NOMO-1 treated with DMSO at 0.1 percent for 48 hours (cell line): ENCODE measurements around the gene TTLL6.

ENCODE experiments used
- DNase-seq: peaks from one replicate; lab custom pipeline; 2025; ENCODE audit not compliant: unreplicated experiment; lab: John Stamatoyannopoulos, UW

The TTLL6 gene

DNA sequence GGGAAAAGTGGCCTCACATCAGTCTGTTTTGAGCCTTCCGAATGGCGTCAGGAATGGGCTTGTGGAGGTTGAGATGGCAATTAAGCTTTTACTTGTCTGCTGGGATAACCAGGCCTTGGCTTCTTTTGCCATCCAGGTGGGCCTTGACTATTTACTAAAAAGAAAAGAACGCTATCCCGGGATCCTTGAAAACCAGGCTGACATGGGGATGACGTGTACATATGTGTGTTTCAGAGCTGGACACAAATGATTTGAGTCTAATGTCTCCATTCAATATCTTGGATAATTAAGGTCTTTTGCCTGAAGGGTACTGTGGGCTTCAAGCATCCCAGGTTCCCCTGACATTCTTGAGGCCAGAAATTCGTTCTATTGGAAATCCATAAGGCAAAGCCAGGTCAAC, 55.9 kb downstream of the TTLL6 start:
- DNase-seq: no peak

DNA sequence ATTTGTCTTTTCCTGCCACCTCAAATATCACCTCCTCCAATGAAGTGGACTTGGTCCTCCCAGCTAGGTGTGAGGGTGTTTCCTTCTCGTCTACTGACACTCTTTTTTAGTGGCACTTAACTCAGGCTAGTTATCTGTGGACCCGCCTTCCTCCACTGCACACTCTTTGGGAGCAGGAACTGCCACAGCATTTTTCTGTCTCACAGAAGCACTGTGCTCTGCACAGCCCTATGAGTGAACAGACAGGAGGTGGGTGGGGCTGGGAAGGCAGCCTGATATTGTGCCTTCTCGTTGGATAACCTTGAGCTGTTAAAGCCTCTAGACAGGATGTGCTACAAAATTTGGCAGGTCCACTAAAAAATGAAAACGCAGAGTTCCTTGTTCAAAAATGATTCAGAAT, 56.6 kb downstream of the TTLL6 start:
- no peak for DNase-seq

- DNase-seq: no peak
Observed at GRCh38 chr17:48759288-48759687, 57.7 kb downstream of the TTLL6 start.

GRCh38 chr17:48757524-48757961, 59.5 kb downstream of the TTLL6 start:
- no peak for DNase-seq

- peak; percentile 5 for DNase-seq
Observed at GRCh38 chr17:48756830-48757251, 60.2 kb downstream of the TTLL6 start.

GRCh38 chr17:48755356-48755755, 61.7 kb downstream of the TTLL6 start:
- DNase-seq: peak; percentile 26

DNA sequence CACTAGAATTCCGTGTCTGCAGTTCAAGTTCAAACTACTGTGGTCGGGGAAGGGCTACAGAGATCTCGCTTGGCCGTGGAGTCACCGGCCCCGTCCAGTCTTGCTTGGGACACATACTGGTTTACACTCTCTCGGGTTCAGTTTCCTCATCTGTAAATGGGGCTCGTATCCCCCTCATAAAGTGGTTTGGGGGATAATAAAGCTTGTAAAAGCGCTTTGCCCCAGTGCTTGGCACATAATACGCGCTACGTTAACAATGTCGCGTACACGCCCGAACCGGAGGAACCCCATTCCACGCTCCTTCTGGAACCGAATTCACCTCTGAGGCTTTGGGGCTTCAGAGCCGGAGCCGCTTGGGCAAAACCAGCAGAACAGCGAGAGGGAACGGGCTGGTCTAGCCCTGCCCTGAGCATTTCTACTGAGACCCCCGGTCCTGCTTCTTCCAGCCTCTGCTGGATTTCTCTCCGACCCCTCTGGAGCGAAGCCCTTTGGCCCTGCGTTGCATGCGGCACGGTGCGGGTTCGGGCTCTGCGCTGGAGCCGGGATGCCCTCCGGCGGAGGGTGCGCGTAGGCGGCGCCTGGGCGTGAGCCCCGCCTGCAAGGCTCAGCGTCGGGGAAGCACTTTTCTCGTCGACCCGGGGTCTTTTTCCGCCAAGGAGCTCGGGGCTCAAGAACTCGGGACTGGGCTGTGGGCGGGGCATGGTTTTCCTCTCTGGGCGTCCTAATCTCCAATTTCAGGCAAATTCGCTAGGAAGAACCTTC, 62.3 kb downstream of the TTLL6 start:
- no peak for DNase-seq

GRCh38 chr17:48753794-48754499, 63.1 kb downstream of the TTLL6 start:
- no peak for DNase-seq

GRCh38 chr17:48752399-48753288, 64.4 kb downstream of the TTLL6 start:
- DNase-seq: no peak

DNA sequence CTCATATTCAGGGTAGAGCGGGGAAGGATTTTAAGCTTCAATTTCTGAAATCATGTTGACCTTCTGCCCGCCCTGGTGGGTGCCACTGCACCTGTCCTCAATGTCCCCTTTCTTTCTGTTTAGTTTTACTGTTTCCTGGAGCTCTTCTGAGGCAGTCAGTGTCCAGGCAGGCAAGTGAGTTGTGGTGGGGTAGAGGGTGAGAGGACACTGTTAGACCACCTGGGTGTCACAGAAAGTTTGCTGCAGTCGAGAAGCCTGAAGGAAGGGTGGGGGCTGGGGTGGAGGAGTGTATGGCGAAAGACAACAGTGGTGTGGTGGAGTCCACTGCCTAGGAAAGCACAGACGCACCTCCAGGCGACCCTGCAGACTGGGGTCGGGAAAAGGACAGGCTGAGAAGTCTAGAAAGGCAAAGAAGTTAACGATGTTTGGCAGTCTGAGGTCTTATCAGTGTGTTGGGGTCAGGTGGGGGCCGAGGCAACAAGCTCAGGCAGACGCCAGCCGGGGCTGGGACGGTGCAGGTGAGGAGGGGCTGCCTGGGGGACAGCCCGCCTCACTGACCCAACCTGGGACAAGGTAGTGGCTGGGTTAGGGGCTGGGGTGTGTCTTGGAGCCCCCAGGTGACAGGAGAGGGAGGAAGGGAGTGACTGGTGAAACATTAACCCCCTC, 65.2 kb downstream of the TTLL6 start:
- no peak for DNase-seq

DNA sequence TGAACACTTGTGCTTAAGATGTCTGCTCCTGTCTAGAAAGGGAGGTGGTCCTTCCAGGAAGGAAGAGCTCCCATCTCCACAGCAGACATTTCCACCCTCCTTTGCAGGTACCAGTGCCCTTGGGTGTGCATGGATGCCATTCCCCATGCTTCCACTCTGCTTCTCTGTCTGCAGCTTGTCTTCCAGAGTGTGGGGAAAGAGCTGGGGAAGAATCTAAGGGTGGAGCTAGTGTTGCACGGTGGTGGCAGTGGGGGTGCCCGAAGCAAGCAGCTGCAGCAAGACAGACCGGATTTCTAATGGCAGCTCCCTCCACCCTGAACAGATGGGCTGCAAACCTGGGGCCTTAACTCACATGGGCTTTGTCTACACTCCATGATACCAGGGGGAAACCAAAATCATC, 65.9 kb downstream of the TTLL6 start:
- DNase-seq: no peak

- DNase-seq: no peak
Observed at GRCh38 chr17:48749621-48750553, 67.1 kb downstream of the TTLL6 start.

DNA sequence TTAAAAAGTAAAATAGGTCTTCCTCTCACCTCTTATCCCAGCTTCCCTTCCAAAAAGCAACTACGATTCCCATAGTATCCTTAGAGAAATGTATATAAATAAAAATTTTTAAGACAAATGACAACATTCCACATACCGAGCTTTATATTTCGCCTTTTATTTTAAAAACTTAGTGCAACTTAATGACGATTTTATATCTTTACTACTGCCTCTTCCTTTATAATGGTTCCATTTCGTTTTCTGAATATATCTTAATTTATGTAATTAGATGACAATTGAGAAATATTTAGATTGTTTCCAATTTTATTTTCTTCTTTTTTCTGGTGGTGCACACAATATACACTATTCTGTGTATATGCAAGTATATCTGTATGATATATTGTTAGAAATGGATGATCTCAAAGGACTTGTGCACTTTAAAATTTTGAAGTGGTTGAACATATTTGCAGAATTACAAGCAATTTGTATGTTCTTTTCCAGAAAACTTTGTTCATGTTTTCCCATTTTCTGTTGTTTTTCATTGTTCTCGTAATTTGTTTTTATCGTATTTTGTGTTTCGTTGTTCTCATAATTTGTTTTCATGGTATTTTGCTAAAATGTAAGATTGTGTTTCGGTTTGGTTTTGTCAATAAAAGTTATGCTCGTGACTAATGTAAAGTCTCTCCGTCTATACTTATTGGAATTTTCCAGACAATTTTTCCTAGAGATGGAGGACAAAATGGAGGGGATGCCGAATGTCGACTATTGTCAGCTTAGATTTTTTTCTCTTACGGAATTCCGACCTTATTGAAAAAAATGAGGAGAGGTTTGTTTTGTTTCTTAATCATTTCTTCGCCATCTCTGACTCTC, 68.1 kb downstream of the TTLL6 start:
- DNase-seq: no peak

- DNase-seq: no peak
Observed at GRCh38 chr17:48747445-48748363, 69.3 kb downstream of the TTLL6 start.

GRCh38 chr17:48746916-48747444, 70.0 kb downstream of the TTLL6 start:
- no peak for DNase-seq

DNA sequence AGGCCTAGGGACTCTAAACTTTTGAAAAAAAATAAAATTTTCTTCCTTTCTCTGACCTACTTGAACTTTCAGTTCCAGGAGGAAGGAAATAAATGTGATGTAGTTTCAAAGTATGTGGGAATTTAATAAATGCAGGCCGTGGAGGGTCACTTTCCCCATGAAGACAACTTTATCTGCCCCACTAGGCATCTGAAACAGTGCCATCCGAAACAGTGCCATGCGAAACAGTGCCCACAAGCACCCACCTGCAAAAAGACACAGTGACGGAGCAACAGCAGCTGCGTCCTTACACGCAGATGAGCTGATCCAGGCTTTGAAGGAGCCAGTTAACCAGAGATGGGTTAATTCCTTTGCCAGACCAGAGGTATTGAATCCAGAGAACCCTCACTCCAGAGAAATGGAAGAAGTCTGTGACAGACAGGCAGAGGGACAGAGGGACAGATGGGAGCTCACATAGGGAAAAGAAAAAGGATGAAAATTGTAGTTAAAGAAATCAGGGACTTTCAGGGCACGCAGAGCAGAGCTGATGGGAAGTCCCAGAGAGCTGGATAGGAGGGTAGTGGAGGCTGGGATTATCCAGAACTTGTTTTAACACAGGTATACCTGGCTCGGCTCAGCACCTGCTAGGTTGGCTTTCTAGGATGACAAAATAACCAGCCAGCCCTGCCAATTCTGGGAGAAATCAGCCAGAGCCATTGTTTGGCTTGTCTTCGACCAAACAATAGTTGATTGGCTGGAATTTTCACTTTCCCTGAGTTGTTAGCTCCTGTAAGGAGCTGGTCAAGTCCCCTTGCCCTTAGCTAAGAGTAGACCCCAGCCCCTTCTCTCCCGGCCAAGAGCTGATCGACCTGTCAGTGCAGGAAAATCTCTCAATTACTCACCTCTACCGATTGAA, 71.4 kb downstream of the TTLL6 start:
- DNase-seq: no peak

DNA sequence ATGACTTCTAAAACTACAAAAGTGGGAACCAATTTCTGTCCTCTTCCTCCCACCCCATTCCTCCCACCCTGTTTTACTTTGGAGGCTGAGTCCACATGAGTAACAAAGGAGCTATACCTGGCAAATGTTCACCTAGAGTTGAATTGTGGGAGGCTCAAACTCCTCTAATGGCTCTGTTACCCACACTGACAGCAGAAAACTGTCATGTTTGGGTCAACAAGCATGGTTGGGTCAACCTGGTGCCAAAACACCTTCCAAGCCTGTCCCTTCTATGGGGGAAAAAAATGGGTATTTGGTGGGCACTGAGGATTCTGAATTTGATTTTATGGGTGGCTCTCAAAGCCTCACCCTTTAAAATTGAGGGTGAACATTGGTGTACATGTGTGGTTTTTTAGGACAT, 76.5 kb downstream of the TTLL6 start:
- DNase-seq: no peak
